Left ventricle myocardium inferior (tissue), 1 donor: ENCODE data around the gene DACT2. TPM values are rescaled to one million over a fixed set of nuclear protein-coding genes. Genes with fewer than 3 reads are reported as not detected.
"Not testable (repeated sequence)": the region's sequence is repeated elsewhere in the genome, so short reads cannot be mapped to it uniquely, and the experiment has no call there.

Source experiments
- DNase-seq: peaks from one replicate; pipeline ENCODE4 v3.0.0-alpha.2; 2020
- H3K27ac ChIP-seq: fragments of 200-600 bp; replicated peaks from 2 replicates; pipeline ENCODE4 v1.8.0; 2021
- H3K27me3 ChIP-seq: fragments of 200-600 bp; 2 replicates; pipeline ENCODE4 v1.8.0; 2021; ENCODE audit warnings: low read depth
- H3K36me3 ChIP-seq: fragments of 200-600 bp; 2 replicates; pipeline ENCODE4 v1.8.0; 2021
- H3K4me1 ChIP-seq: fragments of 200-600 bp; 2 replicates; pipeline ENCODE4 v1.8.0; 2021
- H3K4me3 ChIP-seq: fragments of 200-600 bp; 2 replicates; pipeline ENCODE4 v1.8.0; 2021; ENCODE audit warnings: mild to moderate bottlenecking, moderate library complexity
- H3K9me3 ChIP-seq: fragments of 200-600 bp; replicated peaks from 2 replicates; pipeline ENCODE4 v1.8.0; 2021
- intact Hi-C: fragments of 100-400 bp; cut with micrococcal nuclease; formaldehyde crosslinking; loops from one replicate; pipeline ENCODE4 v1.11.0; 2022
- total RNA-seq: library from RNA; stranded (reverse); fragmentation: NEBNext Ultra II Directional; extraction: Animal tissue kit (Norgen Biotek cat#: 25700); gene quantifications from one replicate; pipeline ENCODE4 v1.2.1, GENCODE V29; 2021
- TF ChIP-seq, protein P1 (sequence below): fragments of 200-600 bp; IDR thresholded peaks from 2 replicates; pipeline ENCODE4 v1.8.0; 2021; ENCODE audit warnings: antibody characterized with exemption, mild to moderate bottlenecking, borderline replicate concordance
- donor health status: DM: no; HTN: yes; CAD: no; lungs with severe emphysema.

The DACT2 gene
- total RNA-seq, 1 donor from 2014 or later: 2.3 TPM

DNA sequence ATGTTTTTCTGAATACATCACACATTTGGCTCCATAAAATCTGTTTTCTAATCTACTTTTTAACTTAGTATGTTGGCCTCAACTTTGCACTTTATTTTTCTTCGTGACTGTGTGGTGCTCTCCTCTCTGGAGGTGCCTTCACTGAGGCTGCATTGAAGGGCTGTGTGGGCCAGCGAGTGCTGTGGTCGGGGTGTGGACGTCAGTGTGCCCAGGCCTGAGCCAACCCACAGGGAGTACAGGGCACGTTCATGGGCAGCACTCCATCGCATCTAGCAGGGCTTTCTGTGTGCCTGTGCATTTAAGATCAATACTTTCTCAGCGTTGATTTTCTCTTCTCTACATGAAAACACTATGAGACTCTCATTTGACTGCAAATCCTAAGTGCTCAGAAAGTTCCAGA lies 37.8 kb downstream of the DACT2 start:
- Histone ChIP-seq H3K9me3 (no peaks in the 10 kb centered on the region), H3K27ac (no peak overlapping the region), H3K27me3 (peaks cover 78% of the 10 kb centered on the region), H3K4me1 (no peaks in the 10 kb centered on the region), H3K36me3 (no peaks in the 10 kb centered on the region), H3K4me3 (no peak overlapping the region)
- intact Hi-C loops: no loop called here
- no peak for DNase-seq
- TF ChIP-seq, protein P1, sequence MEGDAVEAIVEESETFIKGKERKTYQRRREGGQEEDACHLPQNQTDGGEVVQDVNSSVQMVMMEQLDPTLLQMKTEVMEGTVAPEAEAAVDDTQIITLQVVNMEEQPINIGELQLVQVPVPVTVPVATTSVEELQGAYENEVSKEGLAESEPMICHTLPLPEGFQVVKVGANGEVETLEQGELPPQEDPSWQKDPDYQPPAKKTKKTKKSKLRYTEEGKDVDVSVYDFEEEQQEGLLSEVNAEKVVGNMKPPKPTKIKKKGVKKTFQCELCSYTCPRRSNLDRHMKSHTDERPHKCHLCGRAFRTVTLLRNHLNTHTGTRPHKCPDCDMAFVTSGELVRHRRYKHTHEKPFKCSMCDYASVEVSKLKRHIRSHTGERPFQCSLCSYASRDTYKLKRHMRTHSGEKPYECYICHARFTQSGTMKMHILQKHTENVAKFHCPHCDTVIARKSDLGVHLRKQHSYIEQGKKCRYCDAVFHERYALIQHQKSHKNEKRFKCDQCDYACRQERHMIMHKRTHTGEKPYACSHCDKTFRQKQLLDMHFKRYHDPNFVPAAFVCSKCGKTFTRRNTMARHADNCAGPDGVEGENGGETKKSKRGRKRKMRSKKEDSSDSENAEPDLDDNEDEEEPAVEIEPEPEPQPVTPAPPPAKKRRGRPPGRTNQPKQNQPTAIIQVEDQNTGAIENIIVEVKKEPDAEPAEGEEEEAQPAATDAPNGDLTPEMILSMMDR: no peak

DNA sequence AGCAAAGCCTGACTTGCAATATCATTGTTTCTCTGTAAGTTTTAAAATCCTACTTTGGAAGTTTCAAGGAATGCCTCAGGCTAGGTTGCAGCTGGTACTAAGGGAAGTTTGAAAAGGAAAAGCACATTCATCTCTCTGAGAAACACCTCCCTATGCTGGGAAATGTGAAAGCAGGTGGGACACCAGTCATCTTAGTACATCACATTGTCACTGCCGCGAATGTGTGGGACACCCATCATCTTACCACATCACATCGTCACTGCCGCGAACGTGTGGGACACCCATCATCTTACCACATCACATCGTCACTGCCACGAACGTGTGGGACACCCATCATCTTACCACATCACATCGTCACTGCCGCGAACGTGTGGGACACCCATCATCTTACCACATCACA lies 38.3 kb downstream of the DACT2 start:
- H3K9me3 ChIP-seq, H3K36me3 ChIP-seq, H3K27ac ChIP-seq, H3K4me1 ChIP-seq, DNase-seq, intact Hi-C loops, H3K4me3 ChIP-seq: not testable (repeated sequence)
- peaks cover 83% of the 10 kb centered on the region for H3K27me3 ChIP-seq

DNA sequence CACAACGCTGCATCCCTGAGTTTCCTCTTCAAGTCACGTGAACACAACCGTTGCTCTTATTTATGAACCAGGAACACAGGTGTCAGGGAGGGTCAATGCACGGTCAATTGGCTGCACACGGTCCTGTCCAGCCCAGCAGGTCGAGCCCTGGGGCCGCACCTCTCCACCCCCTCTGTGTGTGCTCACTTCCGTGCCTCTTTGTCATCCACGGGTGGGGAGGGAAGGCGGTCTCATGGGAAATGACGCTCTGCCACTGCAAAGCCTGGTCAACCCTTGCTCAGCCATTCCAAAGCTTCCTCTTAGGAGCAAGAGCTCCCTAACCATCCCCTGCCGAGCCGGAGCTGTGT lies 38.7 kb downstream of the DACT2 start:
- H3K27me3 ChIP-seq: peaks cover 88% of the 10 kb centered on the region
- DNase-seq: no peak
- H3K27ac ChIP-seq: no peak overlapping the region
- no peaks in the 10 kb centered on the region for H3K4me1 ChIP-seq
- H3K9me3 ChIP-seq: no peaks in the 10 kb centered on the region
- no peaks in the 10 kb centered on the region for H3K36me3 ChIP-seq
- intact Hi-C loops: no loop called here
- no peak overlapping the region for H3K4me3 ChIP-seq
- TF ChIP-seq, protein P1: no peak

DNA sequence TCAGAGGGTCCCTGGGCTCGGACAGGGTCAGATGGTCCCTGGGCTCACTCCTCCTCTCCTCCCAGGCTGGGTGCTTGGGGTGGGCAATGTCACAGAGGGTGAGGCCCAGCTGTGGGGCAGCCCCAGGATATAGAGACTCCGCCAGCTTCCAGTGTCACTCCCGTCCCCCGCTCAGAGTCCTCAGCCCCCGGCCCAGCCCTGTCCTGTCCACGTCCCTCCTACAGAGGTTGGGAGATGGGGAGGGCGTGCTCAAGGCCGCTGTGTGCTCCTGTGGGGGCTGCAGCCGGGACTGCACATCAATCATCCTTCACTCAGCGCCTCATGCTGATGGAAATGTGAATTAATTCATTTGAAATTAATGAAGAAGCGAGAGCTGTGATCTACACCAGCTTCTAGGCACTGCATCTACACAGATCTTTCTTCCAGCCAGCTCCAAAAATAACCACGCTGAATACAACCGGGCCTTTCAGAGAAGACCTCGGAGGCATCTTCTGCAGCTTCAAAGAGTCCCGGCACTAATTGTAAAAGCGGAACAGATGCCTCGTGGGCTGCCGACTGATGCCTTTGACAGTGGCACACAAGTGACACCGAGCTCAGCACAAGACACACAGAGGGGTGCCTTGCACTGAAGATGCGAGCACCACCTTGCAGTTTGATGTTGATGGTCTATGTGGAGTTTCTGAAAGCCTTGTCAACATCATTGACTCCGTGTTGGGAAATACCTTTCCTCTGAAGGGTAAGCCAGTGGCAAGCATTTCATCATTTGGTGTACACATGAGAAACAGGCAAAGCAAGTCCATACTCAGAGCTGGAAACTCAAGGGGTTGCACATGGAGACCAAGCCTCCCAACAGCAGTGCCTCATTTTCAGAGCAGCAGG lies 39.3 kb downstream of the DACT2 start:
- H3K27me3 ChIP-seq: peaks cover 94% of the 10 kb centered on the region
- no peaks in the 10 kb centered on the region for H3K36me3 ChIP-seq
- no peak overlapping the region for H3K27ac ChIP-seq
- no peaks in the 10 kb centered on the region for H3K4me1 ChIP-seq
- H3K9me3 ChIP-seq: no peaks in the 10 kb centered on the region
- DNase-seq: no peak
- intact Hi-C loops: no loop called here
- TF ChIP-seq, protein P1: no peak
- no peak overlapping the region for H3K4me3 ChIP-seq

DNA sequence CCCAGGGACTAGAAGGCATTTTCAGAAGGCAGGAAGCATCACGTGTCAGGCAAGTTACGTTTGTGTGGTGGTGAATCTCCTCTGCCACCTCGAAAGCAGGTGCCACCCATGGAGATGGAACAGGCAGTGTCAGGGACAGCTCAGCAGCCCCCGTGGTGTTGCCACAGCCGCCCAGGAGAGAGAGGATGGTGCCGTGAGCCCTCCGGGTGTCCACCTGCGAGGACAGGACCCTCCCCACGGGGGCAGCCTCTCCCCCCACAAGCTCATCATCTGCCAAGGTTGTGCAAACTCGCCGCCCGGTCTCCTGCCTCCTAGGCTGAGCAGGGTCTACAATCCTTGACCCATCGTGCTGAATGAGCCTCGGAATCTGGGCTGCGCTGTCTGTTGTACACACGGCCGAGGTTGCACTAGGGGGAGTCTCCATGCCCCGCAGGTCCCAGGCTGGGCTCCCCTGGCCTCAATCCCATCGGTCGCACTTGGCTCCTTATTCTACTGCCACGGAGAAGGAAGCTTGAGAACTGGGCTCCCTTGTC lies 40.1 kb downstream of the DACT2 start:
- H3K4me3 ChIP-seq: no peak overlapping the region
- H3K27ac ChIP-seq: no peak overlapping the region
- no peaks in the 10 kb centered on the region for H3K36me3 ChIP-seq
- H3K27me3 ChIP-seq: peaks cover 96% of the 10 kb centered on the region
- no peaks in the 10 kb centered on the region for H3K4me1 ChIP-seq
- intact Hi-C loops: no loop called here
- no peaks in the 10 kb centered on the region for H3K9me3 ChIP-seq
- DNase-seq: no peak
- TF ChIP-seq, protein P1: no peak

DNA sequence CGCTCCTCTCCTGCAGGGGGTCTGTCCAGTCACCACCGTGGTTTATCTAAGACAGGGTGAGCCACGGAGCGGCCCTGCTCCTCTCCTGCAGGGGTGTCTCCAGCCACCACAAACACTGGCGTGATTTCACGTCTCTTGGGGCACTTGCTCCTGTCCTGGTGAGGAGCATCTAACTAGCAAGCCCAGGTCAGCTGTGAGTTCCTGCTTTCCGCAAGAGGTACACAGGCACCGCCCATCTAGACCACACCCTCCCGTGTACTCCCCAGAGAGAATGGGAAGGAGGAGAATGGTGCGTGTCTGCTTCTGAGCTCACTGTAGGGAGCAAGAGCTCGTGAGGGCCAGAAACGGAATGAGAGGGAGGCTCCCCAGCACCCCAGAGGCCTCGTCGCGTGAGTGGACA lies 40.7 kb downstream of the DACT2 start:
- H3K27me3 ChIP-seq: peaks cover 97% of the 10 kb centered on the region
- H3K4me1 ChIP-seq: no peaks in the 10 kb centered on the region
- TF ChIP-seq, protein P1: no peak
- no peak overlapping the region for H3K27ac ChIP-seq
- H3K36me3 ChIP-seq: no peaks in the 10 kb centered on the region
- H3K4me3 ChIP-seq: no peak overlapping the region
- intact Hi-C loops: no loop called here
- H3K9me3 ChIP-seq: no peaks in the 10 kb centered on the region
- no peak for DNase-seq
